Posterior cingulate gyrus (tissue), 11 donors: ENCODE results near the gene SLC25A3.

Experiments
- DNase-seq, 10 donors: peaks; one replicate each; pipeline versions ENCODE4 v3.0.0 to v3.0.0-alpha.2; 2020 to 2021; ENCODE audit warnings: mixed read lengths in 3 of 10
- intact Hi-C: fragments of 100-400 bp; cut with DNase I; formaldehyde crosslinking; loops from one replicate; pipeline ENCODE4 v1.15.1; 2023

SLC25A3 gene

GRCh38 chr12:98646294-98647090, 53.0 kb downstream of the SLC25A3 start:
- intact Hi-C loops: loop anchor here (10.0 kb wide), 1 partner anchor 132 kb away; the partner anchor contains the start of gene TMPO
- DNase-seq: no peak

- intact Hi-C loops: no loop called here
- DNase-seq: no peak
Observed at GRCh38 chr12:98651328-98651727, 57.8 kb downstream of the SLC25A3 start.

- intact Hi-C loops: loop anchor here (2.0 kb wide), 1 partner anchor 87 kb away; no protein-coding TSS in a partner anchor
- no peak for DNase-seq
Observed at GRCh38 chr12:98653866-98654493, 60.5 kb downstream of the SLC25A3 start.
